Measurements from ENCODE around the gene LRRC45.

GRCh38 chr17:82001571-82002056 is 21.5 kb upstream of the LRRC45 start:
- TF ChIP-seq ZFP30 (CRISPR knock-in tag; IDR thresholded peaks at IDR 0.05) = no peak
- TF ChIP-seq CSDC2 (CRISPR knock-in tag; IDR thresholded peaks at IDR 0.05) = no peak
- TF ChIP-seq ESRRG (CRISPR knock-in tag; IDR thresholded peaks at IDR 0.05) = no peak
- TF ChIP-seq CREB5 (CRISPR knock-in tag; IDR thresholded peaks at IDR 0.05; ENCODE audit: low read depth) = no peak
- TF ChIP-seq ZFP3 (CRISPR knock-in tag; IDR thresholded peaks at IDR 0.05) = no peak
- no peak for TF ChIP-seq TOX (CRISPR knock-in tag; IDR thresholded peaks at IDR 0.05; ENCODE audit: borderline replicate concordance)
- TF ChIP-seq RARB (CRISPR knock-in tag; IDR thresholded peaks at IDR 0.05) = no peak
